ENCODE results near the gene SH3BP2. TPM values are rescaled to one million over a fixed set of nuclear protein-coding genes. Genes with fewer than 3 reads are reported as not detected.

SH3BP2 gene
- total and polyA plus RNA-seq, 4 donors = 13.6 to 64.6 (median 43.3) TPM

GRCh38 chr4:2785613-2786012 lies 7.3 kb upstream of the SH3BP2 start:
- no peak overlapping the region for H3K27ac ChIP-seq (ENCODE audit: low read depth, low read length)
- H3K4me3 ChIP-seq (ENCODE audit: low read depth, low read length) = no peak overlapping the region
- H3K36me3 ChIP-seq (ENCODE audit: control insufficient read depth, insufficient read depth, low read length) = no peaks in the 10 kb centered on the region
- H3K9me3 ChIP-seq (ENCODE audit: control insufficient read depth, insufficient read depth, low read length) = no peaks in the 10 kb centered on the region
- no peaks in the 10 kb centered on the region for H3K27me3 ChIP-seq (ENCODE audit: control insufficient read depth, insufficient read depth, low read length)
- H3K4me1 ChIP-seq (ENCODE audit: control insufficient read depth, insufficient read depth, low read length) = peaks cover 18% of the 10 kb centered on the region
- DNase-seq (ENCODE audit: low read depth in 4 of 6, low spot score in 6 of 6) = no peak
- WGBS (ENCODE audit: insufficient coverage) = 29% methylated on average over 2 of the region's 4 CpGs

GRCh38 chr4:2786152-2786671 lies 6.7 kb upstream of the SH3BP2 start:
- WGBS (ENCODE audit: insufficient coverage) = 91% methylated on average over 5 of the region's 7 CpGs
- Histone ChIP-seq H3K36me3 (ENCODE audit: control insufficient read depth, insufficient read depth, low read length) (no peaks in the 10 kb centered on the region), H3K27me3 (ENCODE audit: control insufficient read depth, insufficient read depth, low read length) (no peaks in the 10 kb centered on the region), H3K9me3 (ENCODE audit: control insufficient read depth, insufficient read depth, low read length) (no peaks in the 10 kb centered on the region), H3K4me3 (ENCODE audit: low read depth, low read length) (no peak overlapping the region), H3K27ac (ENCODE audit: low read depth, low read length) (no peak overlapping the region), H3K4me1 (ENCODE audit: control insufficient read depth, insufficient read depth, low read length) (peaks cover 18% of the 10 kb centered on the region)
- no peak for DNase-seq (ENCODE audit: low read depth in 4 of 6, low spot score in 6 of 6)

DNA sequence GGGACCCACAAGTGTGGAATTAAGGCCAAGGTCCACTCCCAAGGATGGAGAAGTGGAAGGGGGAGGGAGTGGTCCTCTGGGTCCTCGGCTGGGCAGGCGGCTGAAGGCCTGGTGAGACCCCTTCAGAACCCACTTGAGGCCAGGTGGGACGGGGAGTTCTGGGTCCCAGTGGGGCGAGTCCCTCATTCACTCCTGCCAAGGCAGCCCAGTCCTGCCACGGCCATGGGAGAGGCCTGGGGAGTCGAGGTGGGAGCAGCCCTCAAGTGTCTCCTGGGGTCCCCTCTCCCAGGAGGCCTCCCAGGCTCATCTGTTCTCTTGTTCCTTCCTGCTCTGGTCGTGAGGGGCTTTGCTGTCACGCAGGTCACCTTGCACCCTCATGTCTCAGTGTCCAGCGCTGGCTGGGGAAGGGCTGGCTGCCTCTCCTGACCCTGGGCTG lies 6.1 kb upstream of the SH3BP2 start:
- Histone ChIP-seq H3K36me3 (ENCODE audit: control insufficient read depth, insufficient read depth, low read length) (no peaks in the 10 kb centered on the region), H3K27ac (ENCODE audit: low read depth, low read length) (no peak overlapping the region), H3K4me3 (ENCODE audit: low read depth, low read length) (no peak overlapping the region), H3K9me3 (ENCODE audit: control insufficient read depth, insufficient read depth, low read length) (no peaks in the 10 kb centered on the region), H3K27me3 (ENCODE audit: control insufficient read depth, insufficient read depth, low read length) (no peaks in the 10 kb centered on the region), H3K4me1 (ENCODE audit: control insufficient read depth, insufficient read depth, low read length) (peaks cover 24% of the 10 kb centered on the region)
- WGBS (ENCODE audit: insufficient coverage) = 89% methylated on average over 8 of the region's 9 CpGs
- DNase-seq (ENCODE audit: low read depth in 4 of 6, low spot score in 6 of 6) = no peak

GRCh38 chr4:2787230-2788100 lies 5.4 kb upstream of the SH3BP2 start:
- H3K9me3 ChIP-seq (ENCODE audit: control insufficient read depth, insufficient read depth, low read length) = no peaks in the 10 kb centered on the region
- DNase-seq (ENCODE audit: low read depth in 4 of 6, low spot score in 6 of 6) = no peak
- H3K4me3 ChIP-seq (ENCODE audit: low read depth, low read length) = no peak overlapping the region
- WGBS (ENCODE audit: insufficient coverage) = 78% methylated on average over 13 of the region's 18 CpGs
- H3K27me3 ChIP-seq (ENCODE audit: control insufficient read depth, insufficient read depth, low read length) = no peaks in the 10 kb centered on the region
- peaks cover 31% of the 10 kb centered on the region for H3K4me1 ChIP-seq (ENCODE audit: control insufficient read depth, insufficient read depth, low read length)
- H3K27ac ChIP-seq (ENCODE audit: low read depth, low read length) = no peak overlapping the region
- H3K36me3 ChIP-seq (ENCODE audit: control insufficient read depth, insufficient read depth, low read length) = no peaks in the 10 kb centered on the region

DNA sequence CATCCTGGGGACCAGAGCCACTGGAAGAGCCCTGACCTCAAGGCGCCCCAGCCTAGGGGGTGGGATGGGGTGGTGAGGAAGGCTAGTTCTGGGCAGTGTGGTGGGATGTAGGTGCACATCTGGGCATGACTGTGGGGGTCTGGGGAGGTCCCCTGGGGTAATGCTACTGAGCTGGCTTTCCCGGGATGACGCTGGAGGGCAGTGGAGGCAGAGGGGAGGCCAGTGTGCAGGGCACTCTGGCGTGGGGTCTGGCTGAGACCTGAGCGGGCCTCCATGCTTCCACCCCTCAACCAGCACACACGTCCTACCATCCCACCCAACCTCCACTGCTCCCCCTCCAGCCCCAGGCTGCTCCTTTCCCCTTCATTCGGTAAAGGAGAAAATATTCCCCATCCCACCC lies 4.8 kb upstream of the SH3BP2 start:
- Histone ChIP-seq H3K4me3 (ENCODE audit: low read depth, low read length) (no peak overlapping the region), H3K9me3 (ENCODE audit: control insufficient read depth, insufficient read depth, low read length) (no peaks in the 10 kb centered on the region), H3K27me3 (ENCODE audit: control insufficient read depth, insufficient read depth, low read length) (no peaks in the 10 kb centered on the region), H3K27ac (ENCODE audit: low read depth, low read length) (no peak overlapping the region), H3K36me3 (ENCODE audit: control insufficient read depth, insufficient read depth, low read length) (no peaks in the 10 kb centered on the region), H3K4me1 (ENCODE audit: control insufficient read depth, insufficient read depth, low read length) (peaks cover 34% of the 10 kb centered on the region)
- WGBS (ENCODE audit: insufficient coverage) = 74% methylated on average over 2 of the region's 7 CpGs
- DNase-seq (ENCODE audit: low read depth in 4 of 6, low spot score in 6 of 6) = no peak

DNA sequence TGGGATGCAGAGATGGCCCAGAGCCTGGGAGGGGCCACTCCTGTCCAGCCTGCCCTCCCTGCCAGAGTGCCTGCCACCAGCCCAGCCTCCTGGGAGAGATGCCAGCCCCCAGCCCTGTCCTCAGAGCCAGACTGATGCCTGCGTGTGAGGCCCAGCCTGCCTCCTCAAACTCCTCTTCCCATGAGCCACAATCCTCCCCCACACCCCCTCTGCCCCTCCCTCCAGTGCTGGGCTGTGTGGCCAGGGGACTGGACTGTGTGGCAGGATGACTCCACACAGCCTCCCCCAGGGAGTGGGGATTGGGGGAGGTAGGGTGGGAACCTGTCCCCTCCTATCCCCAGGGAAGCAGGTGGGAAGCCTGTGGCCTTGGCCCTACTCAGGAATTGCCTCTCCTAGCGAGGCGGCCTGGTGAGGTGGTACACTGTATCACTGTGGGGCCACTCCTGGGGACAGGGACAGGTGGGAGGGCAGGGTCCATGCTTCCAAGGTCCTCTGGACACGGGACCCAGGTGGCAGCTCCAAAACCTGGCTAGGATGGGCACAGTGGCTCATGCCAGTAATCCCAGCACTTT lies 4.3 kb upstream of the SH3BP2 start:
- H3K4me1 ChIP-seq (ENCODE audit: control insufficient read depth, insufficient read depth, low read length) = peaks cover 40% of the 10 kb centered on the region
- peaks cover 1% of the 10 kb centered on the region for H3K27me3 ChIP-seq (ENCODE audit: control insufficient read depth, insufficient read depth, low read length)
- H3K36me3 ChIP-seq (ENCODE audit: control insufficient read depth, insufficient read depth, low read length) = no peaks in the 10 kb centered on the region
- H3K9me3 ChIP-seq (ENCODE audit: control insufficient read depth, insufficient read depth, low read length) = no peaks in the 10 kb centered on the region
- WGBS (ENCODE audit: insufficient coverage) = 66% methylated on average over 4 of the region's 4 CpGs
- no peak overlapping the region for H3K27ac ChIP-seq (ENCODE audit: low read depth, low read length)
- DNase-seq (ENCODE audit: low read depth in 4 of 6, low spot score in 6 of 6) = peak in 2 of 6 donors; percentile 34 to 74
- H3K4me3 ChIP-seq (ENCODE audit: low read depth, low read length) = no peak overlapping the region

DNA sequence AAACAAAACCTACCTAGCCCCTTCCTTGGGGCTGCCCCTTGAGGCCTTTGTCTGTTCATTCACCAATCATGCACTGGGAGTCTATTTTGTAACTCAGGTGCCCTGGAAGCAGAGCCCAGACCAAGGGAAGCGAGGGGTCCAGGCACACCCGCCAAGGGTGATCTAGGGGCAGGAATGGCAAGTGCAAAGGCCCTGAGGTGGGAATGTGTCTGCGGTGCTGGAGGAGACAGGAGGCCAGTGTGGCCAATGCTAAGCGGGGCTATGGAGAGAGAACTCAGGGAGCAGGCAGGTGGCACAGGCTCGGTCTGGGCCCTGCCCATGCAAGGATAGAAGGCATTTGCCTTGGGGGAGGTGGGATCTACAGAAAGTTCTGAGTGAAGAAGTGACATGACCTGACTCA lies 3.5 kb upstream of the SH3BP2 start:
- DNase-seq (ENCODE audit: low read depth in 4 of 6, low spot score in 6 of 6) = no peak
- no peaks in the 10 kb centered on the region for H3K9me3 ChIP-seq (ENCODE audit: control insufficient read depth, insufficient read depth, low read length)
- peaks cover 47% of the 10 kb centered on the region for H3K4me1 ChIP-seq (ENCODE audit: control insufficient read depth, insufficient read depth, low read length)
- 92% methylated on average over 5 of the region's 5 CpGs for WGBS (ENCODE audit: insufficient coverage)
- H3K27me3 ChIP-seq (ENCODE audit: control insufficient read depth, insufficient read depth, low read length) = peaks cover 5% of the 10 kb centered on the region
- no peak overlapping the region for H3K27ac ChIP-seq (ENCODE audit: low read depth, low read length)
- H3K36me3 ChIP-seq (ENCODE audit: control insufficient read depth, insufficient read depth, low read length) = no peaks in the 10 kb centered on the region
- no peak overlapping the region for H3K4me3 ChIP-seq (ENCODE audit: low read depth, low read length)

DNA sequence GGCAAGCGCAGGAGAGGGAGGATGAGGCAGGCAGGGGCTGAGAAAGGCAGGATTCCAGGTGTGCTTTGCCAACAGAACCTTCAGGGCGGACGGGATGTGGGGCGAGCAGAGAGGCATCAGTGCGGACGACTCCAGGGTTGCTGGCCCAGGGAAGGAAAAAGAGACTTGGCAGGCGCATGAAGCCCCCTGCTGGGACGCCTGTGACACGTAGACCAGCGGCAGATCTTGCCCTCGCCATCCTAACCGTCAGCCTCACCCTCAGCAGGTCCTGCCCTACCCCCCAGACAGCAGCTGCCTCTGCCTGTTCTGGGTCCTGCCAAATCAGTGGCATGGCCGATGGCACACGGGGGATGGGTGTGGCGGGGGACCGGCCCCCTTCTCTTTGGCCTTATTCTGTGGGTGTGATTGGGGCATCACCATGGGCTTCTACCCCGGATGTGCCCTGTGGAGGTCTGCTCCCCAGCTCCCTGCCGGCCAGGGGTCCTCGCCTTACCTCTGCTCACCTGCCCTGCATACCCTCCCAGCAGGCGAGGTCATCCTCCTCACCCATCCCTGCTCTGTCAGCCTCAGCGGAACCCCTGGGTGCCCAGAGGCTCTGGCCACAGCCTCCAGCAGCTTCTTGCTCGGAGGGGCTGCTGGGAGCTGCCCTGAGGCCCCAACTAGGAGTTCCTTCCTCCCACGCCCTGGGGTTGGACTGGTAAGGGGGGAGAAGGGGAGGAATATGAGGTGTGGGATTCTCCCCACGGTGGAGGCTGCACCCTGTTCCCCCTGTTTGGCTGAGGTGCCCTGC lies 2.9 kb upstream of the SH3BP2 start:
- no peak overlapping the region for H3K27ac ChIP-seq (ENCODE audit: low read depth, low read length)
- 77% methylated on average over 17 of the region's 24 CpGs for WGBS (ENCODE audit: insufficient coverage)
- H3K4me1 ChIP-seq (ENCODE audit: control insufficient read depth, insufficient read depth, low read length) = peaks cover 53% of the 10 kb centered on the region
- H3K9me3 ChIP-seq (ENCODE audit: control insufficient read depth, insufficient read depth, low read length) = no peaks in the 10 kb centered on the region
- no peak overlapping the region for H3K4me3 ChIP-seq (ENCODE audit: low read depth, low read length)
- H3K36me3 ChIP-seq (ENCODE audit: control insufficient read depth, insufficient read depth, low read length) = no peaks in the 10 kb centered on the region
- peaks cover 8% of the 10 kb centered on the region for H3K27me3 ChIP-seq (ENCODE audit: control insufficient read depth, insufficient read depth, low read length)
- DNase-seq (ENCODE audit: low read depth in 4 of 6, low spot score in 6 of 6) = peak in 1 of 6 donors; percentile 7

Data from spinal cord (tissue), 10 donors.